Testis (tissue), 3 donors: ENCODE data around the gene TLE1. TPM values are rescaled to one million over a fixed set of nuclear protein-coding genes. Genes with fewer than 3 reads are reported as not detected.

ENCODE experiments used
- DNase-seq: peaks from one replicate; pipeline ENCODE4 v3.0.0-alpha.2; 2019
- H3K27ac ChIP-seq, 2 donors: fragments of 200-600 bp; sonication (generic); one replicate each; pipeline ENCODE4 v1.5.1; 2019
- H3K27me3 ChIP-seq: fragments of 200-600 bp; sonication (generic); one replicate; pipeline ENCODE4 v1.5.1; 2019
- H3K36me3 ChIP-seq: fragments of 200-600 bp; sonication (generic); one replicate; pipeline ENCODE4 v1.5.1; 2017; ENCODE audit warnings: low read depth; ENCODE audit errors: missing control alignments
- H3K4me1 ChIP-seq: fragments of 200-600 bp; sonication (generic); one replicate; pipeline ENCODE4 v1.5.1; 2019
- H3K4me3 ChIP-seq, 2 donors: fragments of 200-600 bp; sonication (generic); one replicate each; pipeline ENCODE4 v1.5.1; 2017 to 2019
- H3K9me3 ChIP-seq: fragments of 200-600 bp; sonication (generic); one replicate; pipeline ENCODE4 v1.5.1; 2017
- CTCF ChIP-seq, 3 experiments: fragments of 450-650 bp in 2 of 3; fragments of 200-600 bp in 1 of 3; sonication (generic) in 1 of 3; IDR thresholded peaks; one replicate each; pipeline ENCODE4 v1.5.1; 2016 to 2019; ENCODE audit warnings: antibody characterized with exemption in 3 of 3, mild to moderate bottlenecking in 2 of 3, moderate library complexity in 1 of 3
- POLR2A ChIP-seq: fragments of 450-650 bp; IDR thresholded peaks from one replicate; pipeline ENCODE4 v1.6.1; 2017; ENCODE audit warnings: antibody characterized with exemption, mild to moderate bottlenecking, moderate library complexity
- WGBS, 2 donors: methylation state at CpG; one replicate each; pipeline ENCODE4 v1.1.5; 2018; 5-methylcytosine and 5-hydroxymethylcytosine counted together
- intact Hi-C: fragments of 100-400 bp; cut with DNase I; formaldehyde crosslinking; loops from one replicate; pipeline ENCODE4 v1.15.1; 2023; ENCODE audit warnings: low total_unique reads
- polyA plus RNA-seq: library from polyadenylated mRNA; stranded (reverse); fragments of 350-450 nt; fragmentation: Illumina TruSeq; extraction: RNeasy Lipid Tissue Mini Kit (QIAGEN cat#74804); gene quantifications from one replicate; pipeline ENCODE4 v1.2.3, GENCODE V29; 2014; ENCODE audit warnings: low read depth, low replicate concordance; ENCODE audit not compliant: insufficient read depth
- small RNA-seq, 2 donors: library from RNA; depleted of rRNA; stranded (forward); fragments of <200 nt; gene quantifications; one replicate each; pipeline ENCODE3, GENCODE V24; 2016
- total RNA-seq, 2 donors: library from RNA; depleted of rRNA; stranded (reverse); fragments of >200 nt; gene quantifications; one replicate each; pipeline ENCODE4 v1.2.3, GENCODE V29; 2016

TLE1 gene
- total and polyA plus RNA-seq, 3 donors from 2014 or later = 53.3 to 95.8 (median 81.0) TPM

GRCh38 chr9:81534138-81534875 lies 155.0 kb downstream of the TLE1 start:
- intact Hi-C loops = no loop called here
- WGBS, 2 donors = 92 to 94% methylated on average over 4 of the region's 4 CpGs
- no peak for DNase-seq

More at GRCh38 chr9:81534138-81534875, 155.0 kb downstream of the TLE1 start:
- Histone ChIP-seq H3K27ac (no peak overlapping the region), H3K27me3 (no peaks in the 10 kb centered on the region), H3K4me3 (no peak overlapping the region), H3K9me3 (no peaks in the 10 kb centered on the region), H3K36me3 (no peaks in the 10 kb centered on the region), H3K4me1 (no peaks in the 10 kb centered on the region)
- no peak for TF ChIP-seq POLR2A
- no peak for TF ChIP-seq CTCF (IDR thresholded peaks at IDR 0.05)

Small RNAs within 50 kb of the gene (small RNA-seq; reads per million reads assigned to genes)
- gene RNU6-1035P = 0 reads per million in 2 donors

Other genes with a start within 250 kb of the TLE1 start
- 1 to 10 TPM; 2.7 to 6.1 TPM for gene SPATA31D4, start 238.9 kb upstream of the TLE1 start, total RNA-seq
- 9.4 TPM for gene SPATA31D4, start 238.9 kb upstream of the TLE1 start, polyA plus RNA-seq